GM19468 (cell line): ENCODE data around the gene APOL4.
A peak's percentile ranks its signal among the peaks of the same experiment; 100 is the strongest.
"Not testable (repeated sequence)": the region's sequence is repeated elsewhere in the genome, so short reads cannot be mapped to it uniquely, and the experiment has no call there.

Experiments
- ATAC-seq: cut with Tn5 transposase; IDR thresholded peaks from one replicate; pipeline ENCODE4 v1.9.1; 2021; ENCODE audit warnings: mild to moderate bottlenecking, moderate library complexity, moderate number of reproducible peaks; ENCODE audit not compliant: unreplicated experiment; ENCODE audit errors: extremely low read depth

Gene APOL4

DNA sequence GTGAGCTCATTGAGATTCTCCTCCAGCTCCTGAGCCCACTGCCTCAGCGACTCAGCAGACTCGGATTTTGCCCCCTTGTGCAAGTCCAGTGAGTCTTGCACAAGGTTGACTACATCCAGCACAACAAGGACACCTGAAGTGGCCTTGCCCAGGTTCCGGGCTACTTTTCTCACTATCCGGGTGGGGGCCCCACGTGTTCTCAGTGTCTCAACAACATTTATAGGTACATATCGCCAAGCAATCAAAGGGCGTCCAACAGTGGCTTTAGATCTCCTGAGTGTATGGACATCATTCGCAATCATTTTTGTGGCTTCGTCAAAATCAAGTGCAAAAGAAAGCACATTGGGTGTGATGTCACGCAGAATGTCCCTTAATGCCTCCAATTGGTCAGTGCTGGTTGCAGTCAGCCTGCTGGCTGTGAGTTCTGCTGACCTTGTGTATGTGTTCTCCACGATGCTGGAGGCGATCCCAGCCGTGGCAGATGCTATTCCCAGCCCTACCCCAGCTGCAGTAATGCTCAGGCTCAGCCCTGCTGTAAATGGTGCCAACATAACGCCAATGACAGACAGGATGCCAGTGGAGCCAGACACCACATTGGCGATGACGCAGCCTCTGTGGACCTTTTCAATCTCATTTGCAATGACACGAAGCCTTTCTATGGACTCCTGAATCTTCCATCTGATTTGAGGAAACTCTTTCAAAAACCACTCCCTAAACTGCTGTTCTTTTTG, 10.3 kb downstream of the APOL4 start:
- no peak for ATAC-seq

DNA sequence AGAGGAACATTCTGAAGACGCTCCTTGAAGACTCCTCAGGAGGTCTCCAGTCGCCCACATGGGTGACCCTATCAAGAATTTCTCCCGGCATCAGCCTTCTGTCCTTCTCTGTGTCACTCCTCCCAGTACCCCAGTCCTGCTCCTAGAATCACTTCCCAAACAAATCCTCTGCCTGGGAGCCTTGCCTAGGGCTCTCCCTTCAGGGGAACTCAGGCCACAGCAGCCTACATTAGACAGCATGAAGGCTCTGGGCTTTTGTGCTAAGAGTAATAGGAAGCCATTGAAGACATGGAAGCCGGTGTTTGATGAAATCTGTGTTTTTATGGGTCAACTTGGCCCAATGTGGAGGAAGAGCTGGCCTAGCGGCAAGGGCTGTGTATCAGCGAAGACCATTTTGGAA, 13.7 kb downstream of the APOL4 start:
- ATAC-seq: not testable (repeated sequence)

DNA sequence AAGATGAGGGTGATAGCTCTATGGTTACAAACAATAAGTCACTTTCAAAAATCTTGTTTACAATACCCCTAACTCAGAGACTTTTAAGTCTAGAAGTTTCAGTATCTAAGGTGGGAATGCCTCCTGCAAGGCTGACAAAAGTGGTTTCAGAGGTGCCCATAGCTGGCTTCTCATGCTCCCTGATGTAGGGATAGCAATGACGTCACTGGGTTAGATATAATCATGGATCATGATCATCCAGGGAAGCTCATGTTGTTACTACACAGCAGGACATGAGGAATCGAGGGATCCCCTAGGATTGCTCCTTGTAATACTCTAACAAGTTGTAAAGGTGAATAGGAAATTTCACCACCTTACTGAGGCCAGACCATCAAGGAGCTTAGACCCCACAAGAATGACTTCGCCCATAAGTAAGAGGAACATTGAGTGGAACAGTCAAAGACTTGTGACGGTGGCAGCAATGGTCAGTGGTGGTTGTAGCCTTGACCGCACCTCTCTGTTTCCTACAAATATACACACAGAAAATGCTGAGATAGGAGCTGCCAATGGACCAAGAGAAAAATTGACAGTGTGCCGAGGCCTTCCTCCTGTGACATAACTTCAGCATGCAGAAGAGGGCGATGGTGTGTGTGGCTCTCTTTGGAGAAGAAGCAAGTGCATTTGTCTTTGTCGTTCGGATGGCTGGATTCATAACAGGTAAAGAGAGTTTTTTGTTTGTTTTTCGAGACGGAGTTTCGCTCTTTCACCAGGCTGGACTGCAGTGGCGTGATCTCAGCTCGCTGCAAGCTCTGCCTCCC, 15.6 kb downstream of the APOL4 start:
- no peak for ATAC-seq

DNA sequence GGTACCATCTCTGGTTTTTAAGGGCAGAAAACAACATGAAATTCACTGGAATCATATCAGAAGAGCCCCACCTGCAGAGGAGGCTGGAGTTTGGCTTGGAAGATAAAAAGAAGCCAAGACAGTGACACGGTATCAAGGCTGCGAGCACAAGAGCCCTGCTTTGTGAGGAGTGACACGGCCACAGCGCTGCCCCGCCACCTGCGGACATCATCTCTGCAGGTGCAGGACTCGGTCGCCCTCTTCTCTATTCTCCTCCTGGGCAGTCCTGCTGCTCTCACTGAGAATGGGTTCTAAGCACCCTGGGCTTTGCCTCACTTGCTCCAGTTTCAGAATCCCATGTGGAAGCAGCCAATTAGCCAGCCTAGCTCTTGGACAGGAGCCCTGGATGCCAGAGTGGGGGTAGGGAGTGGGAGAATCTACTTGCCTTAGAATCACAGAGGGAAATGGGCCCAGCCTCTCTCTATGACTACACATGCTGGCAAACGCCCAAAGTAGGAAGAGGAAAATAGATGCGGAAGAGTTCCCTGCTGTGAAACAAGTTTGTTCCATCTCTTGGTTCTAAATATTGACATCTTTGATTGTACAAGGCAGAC, 17.1 kb downstream of the APOL4 start:
- ATAC-seq: no peak

DNA sequence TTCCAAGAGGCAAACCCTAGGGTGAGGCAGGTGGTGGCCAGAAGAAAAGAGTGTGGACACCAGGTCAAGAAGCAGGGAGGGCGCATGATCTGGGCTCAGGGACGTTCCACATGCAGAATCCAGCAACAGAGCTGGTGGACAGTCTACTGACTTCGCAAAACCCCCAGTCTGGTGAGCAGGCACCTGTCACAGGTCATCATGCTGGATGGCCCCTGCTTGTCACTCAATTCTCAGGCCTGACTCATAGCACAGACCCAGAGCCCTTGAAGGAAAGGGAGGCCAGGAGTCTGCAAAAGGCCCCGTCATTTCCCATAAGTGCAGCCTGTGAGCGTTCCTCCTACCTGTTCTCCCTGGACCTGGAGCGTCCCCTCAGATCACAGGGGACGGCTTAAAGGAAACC, 18.2 kb downstream of the APOL4 start:
- no peak for ATAC-seq

DNA sequence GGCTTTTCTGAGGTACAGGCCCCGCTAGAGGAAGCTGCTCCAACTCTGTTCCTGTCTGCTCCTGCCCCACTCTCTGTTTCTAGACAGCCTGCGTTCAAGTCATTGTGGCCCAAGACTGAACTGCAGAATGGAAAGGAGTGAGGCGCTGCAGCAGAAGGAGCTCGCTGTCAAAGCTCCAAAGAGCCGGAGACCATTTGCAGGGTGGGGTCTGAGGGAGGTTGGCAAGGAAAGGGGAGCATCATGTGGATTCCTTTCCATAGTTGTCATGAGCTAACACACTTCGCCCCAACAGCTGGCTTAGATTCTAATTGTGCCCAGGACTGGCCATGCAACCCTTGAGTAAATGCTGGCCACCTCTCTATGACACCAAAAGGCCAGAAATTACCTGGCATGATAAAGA, 18.8 kb downstream of the APOL4 start:
- no peak for ATAC-seq

DNA sequence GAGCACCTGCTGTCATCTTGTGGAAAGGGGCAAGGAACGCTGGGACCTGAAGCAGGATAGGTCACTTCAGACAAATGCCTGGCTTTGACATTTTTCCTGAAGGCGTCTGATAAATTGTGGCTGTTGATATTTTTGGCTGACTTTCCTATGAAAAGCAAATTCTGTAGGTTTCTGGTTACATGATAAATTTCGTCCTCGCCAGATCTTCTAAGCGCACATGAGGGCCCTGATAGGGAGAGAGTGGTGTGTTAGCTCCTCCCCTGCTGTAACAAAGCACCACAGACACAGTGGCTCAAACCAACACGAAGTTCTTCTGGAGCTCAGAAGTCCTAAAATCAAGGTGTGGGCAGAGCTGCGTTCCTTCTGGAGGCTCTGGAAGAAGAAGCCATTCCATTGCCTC, 19.6 kb downstream of the APOL4 start:
- ATAC-seq: no peak

DNA sequence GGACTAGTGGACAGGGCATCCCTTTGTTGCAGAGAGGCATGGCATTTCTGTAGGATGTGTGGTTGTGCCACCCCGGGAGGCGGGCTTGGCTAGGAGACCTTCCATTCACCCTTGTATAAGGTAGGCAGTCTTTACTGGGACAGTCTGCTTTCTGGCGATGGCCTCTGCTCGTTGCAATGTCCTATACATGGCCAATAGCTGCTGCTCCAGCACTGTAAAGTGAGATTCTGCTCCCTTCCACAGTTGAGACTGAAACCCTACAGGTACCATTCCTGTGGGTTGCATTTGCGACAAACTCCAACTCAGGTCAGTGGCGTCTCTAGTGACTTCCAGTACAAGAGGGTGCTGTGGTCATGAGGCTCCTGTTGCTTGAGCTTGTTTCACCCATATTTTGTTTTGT, 20.7 kb downstream of the APOL4 start:
- no peak for ATAC-seq

DNA sequence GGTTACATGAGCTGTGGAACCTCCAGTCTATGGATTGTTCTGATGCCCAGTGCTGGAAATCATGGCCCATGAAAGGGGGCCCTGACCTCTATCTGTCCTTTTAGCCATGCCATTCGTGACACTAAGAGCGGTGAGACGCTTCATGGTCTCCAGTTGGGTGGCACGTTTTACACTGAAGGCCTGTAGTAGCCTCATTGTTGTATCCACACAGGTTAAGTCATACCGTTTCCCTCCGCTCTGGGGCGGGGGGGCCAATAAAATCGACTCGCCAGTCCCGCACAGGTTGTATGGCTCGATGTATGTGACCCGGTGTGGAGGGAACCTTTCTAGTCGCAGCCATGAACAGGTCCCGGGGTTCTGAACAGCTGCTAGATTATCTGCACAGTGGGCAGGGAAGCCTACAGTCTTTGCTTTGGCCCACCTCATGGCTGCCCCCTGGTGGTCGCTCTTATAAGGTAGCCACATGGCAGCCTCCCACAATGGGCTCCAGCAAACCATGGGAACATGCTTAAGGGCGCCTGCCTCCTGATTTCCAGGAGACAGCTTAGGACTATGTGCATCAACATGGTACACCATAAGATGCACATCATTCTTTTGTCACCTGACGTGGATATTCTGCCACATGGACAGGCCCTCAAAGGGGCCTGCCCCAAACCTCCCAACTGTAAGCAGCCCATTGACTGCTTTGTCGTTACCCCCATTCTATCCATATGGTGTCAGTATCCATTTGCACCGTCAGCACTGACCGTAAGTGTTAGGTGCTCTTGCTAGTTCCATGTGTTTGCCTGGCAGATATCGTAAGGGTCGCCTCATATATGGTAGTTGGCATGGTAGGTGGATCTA, 21.4 kb downstream of the APOL4 start:
- no peak for ATAC-seq

DNA sequence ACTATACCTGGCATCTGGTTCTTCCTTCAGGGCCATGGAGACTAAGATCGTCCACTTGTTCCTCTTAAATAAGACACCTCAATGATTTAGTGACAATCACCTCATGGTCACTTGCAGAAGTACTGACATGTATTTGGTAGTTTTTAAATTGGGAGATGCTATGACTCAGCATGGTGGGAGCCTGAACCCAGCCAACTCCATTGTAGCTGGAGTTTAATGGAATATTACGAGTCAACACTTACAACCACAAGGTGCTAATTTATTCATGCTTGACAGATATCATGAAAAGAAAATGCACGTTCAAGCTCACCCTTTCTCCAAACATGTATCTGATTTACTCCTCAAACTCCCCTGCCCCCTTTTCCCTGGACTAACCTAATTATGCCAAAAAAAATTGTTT, 24.4 kb downstream of the APOL4 start:
- no peak for ATAC-seq

DNA sequence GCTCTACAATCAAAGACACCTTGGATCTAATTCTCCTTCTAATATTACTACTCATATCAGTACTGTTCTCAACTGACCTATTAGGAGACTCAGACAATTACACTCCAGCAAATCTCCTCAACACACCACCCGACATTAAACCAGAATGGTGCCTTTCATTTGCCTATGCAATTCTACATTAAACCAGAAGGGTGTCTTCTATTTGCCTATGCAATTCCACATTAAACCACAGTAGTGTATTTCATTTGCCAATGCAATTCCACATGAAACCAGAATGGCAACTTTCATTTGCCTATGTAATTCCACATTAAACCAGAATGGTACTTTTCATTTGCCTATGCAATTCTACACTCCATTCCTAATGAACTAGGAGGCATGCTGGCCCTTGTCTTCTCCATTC, 25.7 kb downstream of the APOL4 start:
- no peak for ATAC-seq

DNA sequence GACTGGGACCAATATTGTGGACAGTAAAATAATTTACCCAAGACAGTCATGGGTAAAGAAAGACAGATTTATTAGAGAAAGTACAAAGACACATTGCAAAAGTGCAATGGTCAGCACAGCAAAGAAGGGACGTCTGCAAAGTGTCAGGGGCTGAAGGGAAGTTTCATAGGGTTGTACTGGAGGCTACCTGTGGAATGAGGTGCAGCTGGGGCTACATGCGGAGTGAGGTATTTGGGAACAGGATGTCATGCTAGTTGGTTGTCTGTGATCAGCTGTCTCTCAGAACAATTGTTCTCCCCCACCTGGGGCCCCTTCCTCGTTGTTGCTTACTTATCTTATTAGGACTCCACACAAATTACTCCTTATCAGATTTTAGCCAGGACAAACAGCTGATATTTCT, 29.7 kb downstream of the APOL4 start:
- no peak for ATAC-seq

DNA sequence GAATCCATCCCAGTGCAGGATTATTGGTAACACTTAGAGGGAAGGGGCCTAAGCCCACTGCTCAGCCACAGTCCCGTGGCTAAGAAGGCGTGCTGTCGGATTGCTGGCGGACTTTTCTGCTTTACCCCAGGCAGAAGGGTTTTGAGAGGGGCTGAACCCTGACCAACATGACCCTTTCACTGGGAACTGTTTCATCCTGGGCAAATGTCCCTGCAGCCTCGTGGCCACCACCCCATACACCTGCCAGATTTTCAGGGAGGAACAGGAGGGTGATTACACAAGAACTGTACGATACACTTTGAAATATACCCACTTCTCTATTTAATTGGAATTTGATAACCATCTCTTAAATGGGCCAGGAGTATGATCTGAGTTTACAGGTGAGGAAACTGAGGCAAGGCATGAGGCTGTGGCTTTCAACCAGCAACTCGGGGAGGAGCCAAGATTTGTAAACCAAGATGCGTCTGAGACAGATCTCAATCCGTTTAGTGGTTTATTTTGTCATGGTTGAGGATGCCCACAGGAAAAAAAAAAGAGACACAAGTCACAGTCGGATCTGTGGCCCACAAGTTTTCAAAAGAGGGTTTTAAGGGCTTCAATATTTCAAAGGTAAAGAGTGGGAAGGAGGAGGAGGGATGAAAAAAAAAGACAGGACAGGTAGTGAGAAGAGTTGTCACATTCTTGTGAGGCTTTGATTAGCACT, 34.9 kb downstream of the APOL4 start:
- ATAC-seq: no peak

DNA sequence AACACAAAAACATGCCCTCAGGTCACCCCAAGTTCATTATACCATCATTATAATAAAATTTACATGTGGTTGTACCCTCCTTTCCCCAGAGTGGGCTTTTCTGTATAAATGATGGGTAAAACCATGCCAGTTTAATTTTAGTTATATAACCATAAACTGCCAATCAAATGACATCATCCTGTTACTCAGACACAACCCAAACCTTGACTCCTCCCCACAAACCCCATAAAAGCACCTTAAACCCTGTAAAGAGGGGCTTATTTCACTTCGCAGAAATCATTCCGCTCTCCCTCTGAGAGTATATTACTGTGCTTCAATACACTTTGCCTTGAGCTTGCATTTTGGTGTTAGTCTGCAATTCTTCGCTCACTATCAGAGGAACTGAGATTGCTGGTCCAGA, 35.5 kb downstream of the APOL4 start:
- no peak for ATAC-seq

DNA sequence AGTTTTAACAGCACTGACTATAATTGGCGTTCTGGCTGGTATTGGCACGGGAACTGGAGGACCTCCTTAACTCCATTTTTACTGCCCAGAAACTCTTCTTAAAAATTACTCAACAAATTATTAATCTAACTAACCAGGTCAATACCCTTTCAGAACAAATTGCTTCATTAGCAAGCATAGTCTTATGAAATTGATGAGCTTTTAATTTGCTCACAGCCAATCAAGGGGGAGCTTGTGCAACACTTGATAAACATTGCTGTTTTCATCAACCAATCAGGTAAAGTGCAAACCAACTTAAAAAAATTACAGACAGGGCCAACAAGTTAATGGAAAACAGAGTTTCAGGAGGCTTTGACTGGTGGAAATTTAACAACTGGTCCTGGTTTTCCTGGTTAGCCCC, 36.5 kb downstream of the APOL4 start:
- no peak for ATAC-seq

DNA sequence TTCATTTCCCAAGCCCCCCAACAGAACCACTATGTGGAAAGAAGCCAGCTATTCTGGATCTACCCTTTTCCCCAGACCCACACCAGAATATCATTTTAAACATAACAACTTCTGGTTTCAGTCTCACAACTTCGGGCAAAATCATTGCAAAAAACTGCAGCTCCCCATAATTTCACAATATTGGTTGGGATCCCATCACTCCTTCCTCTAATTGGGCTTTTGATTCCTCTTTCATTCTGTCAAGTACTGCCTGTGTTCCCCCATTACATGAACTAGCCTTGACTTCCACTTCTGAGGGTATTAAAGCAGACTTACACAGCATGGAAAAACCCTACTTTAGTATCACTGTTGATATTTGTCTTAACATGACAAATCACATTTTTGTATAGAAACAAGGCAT, 37.0 kb downstream of the APOL4 start:
- ATAC-seq: no peak

DNA sequence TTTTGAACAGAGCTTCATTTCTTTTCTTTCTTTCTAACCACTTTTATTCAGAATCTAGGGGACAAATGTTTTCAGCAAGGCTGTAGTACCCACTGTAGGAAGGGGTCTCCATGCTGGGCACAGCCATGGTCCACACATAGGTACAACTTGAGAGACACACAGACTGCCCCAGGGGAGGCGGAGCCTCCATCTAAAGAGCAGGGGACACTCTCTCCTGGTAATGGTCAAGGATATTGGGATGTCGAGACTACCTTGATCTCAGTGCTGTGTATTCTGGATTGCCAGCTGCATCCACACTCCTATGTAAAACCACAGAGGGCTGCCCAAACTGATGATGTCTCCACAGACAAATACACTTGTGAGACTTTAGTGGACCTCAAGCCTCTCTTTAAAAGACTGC, 38.1 kb downstream of the APOL4 start:
- ATAC-seq: no peak

DNA sequence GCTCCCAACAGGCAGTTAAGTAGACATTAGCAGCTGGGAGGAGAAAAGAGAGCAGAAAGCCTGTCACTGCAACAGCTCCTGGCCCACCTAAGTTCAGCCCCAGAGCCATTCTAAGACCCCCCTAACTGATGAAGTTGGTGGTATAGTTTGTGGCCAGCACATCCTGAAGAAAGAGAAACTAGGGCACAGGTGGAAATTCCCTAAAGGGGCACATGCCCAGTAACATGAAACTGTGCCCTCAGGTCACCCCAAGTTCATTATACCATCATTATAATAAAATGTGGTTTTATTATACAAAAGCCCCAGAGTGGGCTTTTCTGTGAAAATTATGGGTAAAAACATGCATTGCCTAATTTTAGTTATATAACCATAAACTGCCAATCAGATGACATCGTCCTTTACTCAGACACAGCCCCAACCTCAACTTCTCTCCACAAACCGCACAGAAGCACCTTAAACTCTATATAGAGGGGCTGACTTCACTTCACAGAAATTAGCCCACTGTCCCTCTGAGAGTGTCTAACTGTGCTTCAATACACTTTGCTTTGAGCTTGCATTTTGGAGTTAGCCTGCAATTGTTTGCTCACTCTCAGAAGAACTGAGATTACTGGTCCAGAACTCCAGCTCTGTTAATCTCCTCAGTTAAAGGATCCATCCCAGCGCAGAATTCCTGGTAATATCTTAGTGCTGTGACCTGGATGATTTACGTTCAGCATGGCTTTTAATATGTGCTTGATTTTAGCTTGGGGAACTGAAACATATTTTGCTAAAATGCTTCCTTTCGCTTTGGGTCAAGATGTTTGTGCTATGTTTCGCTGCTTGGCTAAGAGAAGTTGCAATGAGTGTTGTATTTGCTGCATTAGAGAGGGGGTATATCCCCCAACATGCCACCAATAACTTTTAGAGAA, 39.2 kb downstream of the APOL4 start:
- peak; percentile 42 for ATAC-seq

DNA sequence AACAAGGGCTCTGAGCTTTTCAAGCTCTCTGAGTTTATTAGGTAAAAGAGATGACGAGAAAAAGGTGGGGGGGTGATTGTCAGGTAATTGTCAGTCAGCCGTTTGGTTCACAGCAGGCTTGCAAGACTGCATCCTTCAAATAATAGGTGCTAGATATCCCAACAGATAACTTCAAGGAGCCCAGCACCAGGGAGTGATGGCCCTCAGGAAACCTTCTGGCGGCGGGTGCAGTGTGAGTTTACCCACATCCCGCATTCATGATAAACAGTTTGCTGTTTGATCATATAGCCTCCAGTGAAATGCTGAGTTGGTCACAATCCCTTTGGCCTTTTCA, 39.8 kb downstream of the APOL4 start:
- not testable (repeated sequence) for ATAC-seq
